H9 (cell line): ENCODE data around the gene BCAR3. TPM values are rescaled to one million over a fixed set of nuclear protein-coding genes. Genes with fewer than 3 reads are reported as not detected.

Experiments used
- DNase-seq: peaks from one replicate; pipeline ENCODE4 v3.0.0-alpha.2; 2017
- H2AFZ ChIP-seq: one replicate; pipeline ENCODE4 v1.6.1; 2013; ENCODE audit warnings: mild to moderate bottlenecking, low read length, control low read depth, moderate library complexity
- H2AK5ac ChIP-seq: 2 replicates; pipeline ENCODE4 v1.6.1; 2013; ENCODE audit warnings: low read length, control low read depth, mixed read lengths; ENCODE audit not compliant: insufficient read length
- H2BK120ac ChIP-seq: one replicate; pipeline ENCODE4 v1.6.1; 2013; ENCODE audit warnings: low read depth, mild to moderate bottlenecking, low read length, control low read depth, inconsistent platforms; ENCODE audit not compliant: poor library complexity, severe bottlenecking
- H2BK12ac ChIP-seq: 2 replicates; pipeline ENCODE4 v1.6.1; 2013; ENCODE audit warnings: low read length, control low read depth, mixed read lengths, low read depth; ENCODE audit not compliant: insufficient read length
- H2BK15ac ChIP-seq: 2 replicates; pipeline ENCODE4 v1.6.1; 2013; ENCODE audit warnings: low read depth, low read length, control low read depth
- H2BK20ac ChIP-seq: one replicate; pipeline ENCODE4 v1.6.1; 2013; ENCODE audit warnings: low read depth, mild to moderate bottlenecking, low read length, control low read depth, inconsistent platforms; ENCODE audit not compliant: poor library complexity, severe bottlenecking
- H2BK5ac ChIP-seq: 2 replicates; pipeline ENCODE4 v1.6.1; 2013; ENCODE audit warnings: low read length, control low read depth, mixed read lengths; ENCODE audit not compliant: insufficient read length
- H3K14ac ChIP-seq: 2 replicates; pipeline ENCODE4 v1.6.1; 2013; ENCODE audit warnings: low read length, control low read depth; ENCODE audit not compliant: insufficient read depth
- H3K18ac ChIP-seq: 2 replicates; pipeline ENCODE4 v1.6.1; 2013; ENCODE audit warnings: low read depth, mild to moderate bottlenecking, mixed read lengths, low read length, control low read depth; ENCODE audit not compliant: insufficient read length
- H3K23ac ChIP-seq: 2 replicates; pipeline ENCODE4 v1.6.1; 2013; ENCODE audit warnings: low read length, control low read depth, mixed read lengths, low read depth; ENCODE audit not compliant: insufficient read length
- H3K23me2 ChIP-seq: 2 replicates; pipeline ENCODE4 v1.6.1; 2013; ENCODE audit warnings: low read depth, mild to moderate bottlenecking, mixed read lengths, low read length, control low read depth; ENCODE audit not compliant: insufficient read length, poor library complexity, severe bottlenecking
- H3K27ac ChIP-seq: 2 replicates; pipeline ENCODE4 v1.5.1; 2013; ENCODE audit warnings: low read length, control low read depth, mixed read lengths, low read depth; ENCODE audit not compliant: insufficient read length
- H3K27me3 ChIP-seq: 2 replicates; pipeline ENCODE4 v1.6.1; 2013; ENCODE audit warnings: low read length, control low read depth, inconsistent platforms; ENCODE audit not compliant: insufficient read depth
- H3K4ac ChIP-seq: 2 replicates; pipeline ENCODE4 v1.6.1; 2013; ENCODE audit warnings: low read depth, mild to moderate bottlenecking, control low read depth, inconsistent platforms, low read length, moderate library complexity
- H3K4me1 ChIP-seq: 2 replicates; pipeline ENCODE4 v1.6.1; 2013; ENCODE audit warnings: low read length, control low read depth, inconsistent platforms; ENCODE audit not compliant: insufficient read depth
- H3K4me2 ChIP-seq: 2 replicates; pipeline ENCODE4 v1.6.1; 2013; ENCODE audit warnings: low read length, control low read depth, mixed read lengths; ENCODE audit not compliant: insufficient read length, insufficient read depth
- H3K56ac ChIP-seq: 2 replicates; pipeline ENCODE4 v1.6.1; 2013; ENCODE audit warnings: low read depth, mild to moderate bottlenecking, mixed read lengths, low read length, control low read depth; ENCODE audit not compliant: insufficient read length
- H3K79me1 ChIP-seq: 2 replicates; pipeline ENCODE4 v1.6.1; 2013; ENCODE audit warnings: low read depth, mild to moderate bottlenecking, moderate library complexity, low read length, control low read depth, inconsistent platforms; ENCODE audit not compliant: insufficient read depth, poor library complexity, severe bottlenecking
- H3K79me2 ChIP-seq: 2 replicates; pipeline ENCODE4 v1.6.1; 2013; ENCODE audit warnings: low read length, control low read depth, inconsistent platforms; ENCODE audit not compliant: insufficient read depth
- H3K9ac ChIP-seq: 2 replicates; pipeline ENCODE4 v1.6.1; 2013; ENCODE audit warnings: low read length, control low read depth, mixed read lengths; ENCODE audit not compliant: insufficient read length; ENCODE audit errors: extremely low read depth
- H3K9me3 ChIP-seq: one replicate; pipeline ENCODE4 v1.6.1; 2013; ENCODE audit warnings: low read depth, low read length, inconsistent platforms; ENCODE audit not compliant: control insufficient read depth
- H3T11ph ChIP-seq: one replicate; pipeline ENCODE4 v1.6.1; 2013; ENCODE audit warnings: mild to moderate bottlenecking, low read length, control low read depth, inconsistent platforms
- H4K20me1 ChIP-seq: one replicate; pipeline ENCODE4 v1.6.1; 2013; ENCODE audit not compliant: control insufficient read depth, insufficient read length, insufficient read depth
- H4K5ac ChIP-seq: 2 replicates; pipeline ENCODE4 v1.6.1; 2013; ENCODE audit warnings: low read depth, mild to moderate bottlenecking, mixed read lengths, low read length, control low read depth; ENCODE audit not compliant: insufficient read length
- H4K8ac ChIP-seq: replicated peaks from 2 replicates; pipeline ENCODE4 v1.6.1; 2013; ENCODE audit warnings: low read length, control low read depth, mixed read lengths, low read depth; ENCODE audit not compliant: insufficient read length
- H4K91ac ChIP-seq: 2 replicates; pipeline ENCODE4 v1.6.1; 2013; ENCODE audit warnings: low read depth, mild to moderate bottlenecking, moderate library complexity, mixed read lengths, low read length, control low read depth; ENCODE audit not compliant: insufficient read length
- H3K27ac Mint-ChIP-seq, 3 experiments: 2 replicates in 2 of 3; 3 replicates in 1 of 3; pipeline ENCODE4 v1.8.0; 2020 to 2021; ENCODE audit warnings: mixed read lengths in 3 of 3, mild to moderate bottlenecking in 1 of 3, moderate library complexity in 1 of 3
- H3K27me3 Mint-ChIP-seq: 2 replicates; pipeline ENCODE4 v1.8.0; 2021; ENCODE audit warnings: low read depth, mild to moderate bottlenecking, moderate library complexity, mixed read lengths
- H3K36me3 Mint-ChIP-seq, 3 experiments: 2 replicates in 2 of 3; 3 replicates in 1 of 3; pipeline ENCODE4 v1.8.0; 2020 to 2021; ENCODE audit warnings: low read depth in 3 of 3, mixed read lengths in 3 of 3; ENCODE audit not compliant: insufficient read depth in 1 of 3
- H3K4me1 Mint-ChIP-seq, 2 experiments: 2 replicates each; pipeline ENCODE4 v1.8.0; 2020; ENCODE audit warnings: mixed read lengths in 2 of 2
- H3K4me3 Mint-ChIP-seq, 2 experiments: 2 replicates in 1 of 2; 3 replicates in 1 of 2; pipeline ENCODE4 v1.8.0; 2020 to 2021; ENCODE audit warnings: mild to moderate bottlenecking in 2 of 2, mixed read lengths in 2 of 2, moderate library complexity in 1 of 2
- H3K9me3 Mint-ChIP-seq, 2 experiments: 2 replicates in 1 of 2; 3 replicates in 1 of 2; pipeline ENCODE4 v1.8.0; 2020; ENCODE audit warnings: mild to moderate bottlenecking in 2 of 2, mixed read lengths in 2 of 2, moderate library complexity in 1 of 2
- CTCF ChIP-seq: fragments of 200-600 bp; sonication (generic); conservative IDR thresholded peaks from 3 replicates; pipeline ENCODE4 v1.8.0; 2021; ENCODE audit warnings: antibody characterized with exemption, mild to moderate bottlenecking
- total RNA-seq: library from RNA; stranded (reverse); gene quantifications from 2 replicates; pipeline ENCODE4 v1.2.1, GENCODE V29; 2021

Gene BCAR3
- total RNA-seq, 1 experiment from 2014 or later, result 4.9 TPM

- Histone ChIP-seq H2BK5ac (no peak overlapping the region), H3K27me3 (no peaks in the 10 kb centered on the region; the same call in 1 of the 2 replicates), H3K27ac (no peak overlapping the region), H3K14ac (no peak overlapping the region), H3K4ac (no peak overlapping the region), H2BK15ac (no peak overlapping the region), H3K18ac (no peak overlapping the region), H3K4me1 (no peaks in the 10 kb centered on the region), H3K79me2 (no peaks in the 10 kb centered on the region), H3K56ac (no peak overlapping the region), H3K4me2 (no peak overlapping the region), H3K79me1 (no peaks in the 10 kb centered on the region), H2AFZ (no peak overlapping the region), H2BK120ac (no peak overlapping the region), H2BK12ac (no peak overlapping the region), H2AK5ac (no peak overlapping the region), H3T11ph (no peak overlapping the region), H4K5ac (no peak overlapping the region), H2BK20ac (no peak overlapping the region), H4K20me1 (peaks cover 3% of the 10 kb centered on the region), H3K9ac (no peak overlapping the region), H4K91ac (no peak overlapping the region), H4K8ac (no peak overlapping the region), H3K23me2 (no peaks in the 10 kb centered on the region), H3K9me3 (no peaks in the 10 kb centered on the region), H3K23ac (no peak overlapping the region)
- H3K27me3 Mint-ChIP-seq, result peaks cover 2% of the 10 kb centered on the region; the same call in 1 of the 2 replicates
- H3K9me3 Mint-ChIP-seq, result no peaks in the 10 kb centered on the region
- H3K27ac Mint-ChIP-seq, result no peak overlapping the region
- H3K4me3 Mint-ChIP-seq, result no peak overlapping the region
- H3K4me1 Mint-ChIP-seq, result peaks cover 4 to 9% of the 10 kb centered on the region in 2 experiments; a peak in 2 of 4 replicates
- TF ChIP-seq CTCF, result no peak
- no peak for DNase-seq
- no peaks in the 10 kb centered on the region for H3K36me3 Mint-ChIP-seq
These were observed 31.7 kb upstream of the BCAR3 start for GRCh38 chr1:93713341-93713740.
